GM23248 (cell line): Measurements from ENCODE around the gene BAIAP2.

Experiments
- EZH2 ChIP-seq: fragments of 200-600 bp; sonication (generic); IDR thresholded peaks from 2 replicates; pipeline ENCODE4 v1.6.1; 2018; ENCODE audit warnings: antibody characterized with exemption, mild to moderate bottlenecking; ENCODE audit not compliant: insufficient read depth, poor library complexity, severe bottlenecking
- EZH2phosphoT487 ChIP-seq: fragments of 200-600 bp; sonication (generic); IDR thresholded peaks from 2 replicates; pipeline ENCODE4 v1.6.1; 2018; ENCODE audit warnings: antibody characterized with exemption, moderate library complexity, mild to moderate bottlenecking, low read depth; ENCODE audit not compliant: insufficient read depth

DNA sequence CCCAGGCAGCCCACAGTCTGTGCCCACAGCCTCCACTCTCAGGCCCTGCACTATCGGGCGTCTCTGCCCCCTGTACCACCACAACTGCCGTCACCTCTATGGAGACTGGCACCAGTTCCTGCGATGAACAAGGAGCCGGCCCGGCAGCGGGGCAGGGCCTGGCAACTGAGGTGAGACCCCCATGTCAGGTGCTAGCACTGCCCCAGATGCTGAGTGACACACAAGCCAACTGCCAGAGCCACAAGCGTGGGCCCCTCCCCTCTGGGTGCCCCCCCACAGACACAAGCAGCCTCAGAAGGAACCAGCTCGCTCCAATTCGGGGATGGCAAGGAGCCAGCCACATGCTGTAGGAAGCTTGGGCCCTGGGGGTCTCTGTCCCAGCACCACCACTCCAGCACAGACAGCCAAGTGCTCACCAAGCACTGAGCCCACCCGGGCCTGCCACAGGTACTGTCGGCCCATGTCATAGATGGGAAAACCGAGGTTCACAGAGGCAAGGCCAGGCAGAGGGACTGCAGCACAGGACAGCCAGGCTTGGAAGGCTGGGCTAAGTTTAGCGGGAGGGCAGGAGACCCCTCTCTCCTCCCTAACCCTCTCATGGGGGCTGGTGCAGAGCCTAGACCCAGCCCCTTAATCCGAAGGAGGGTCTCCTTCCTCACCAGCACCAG lies 128.9 kb downstream of the BAIAP2 start:
- no peak for TF ChIP-seq EZH2phosphoT487
- TF ChIP-seq EZH2 = no peak
